Measurements from ENCODE around the gene TMEM121.
"Not testable (repeated sequence)": the region's sequence is repeated elsewhere in the genome, so short reads cannot be mapped to it uniquely, and the experiment has no call there.

DNA sequence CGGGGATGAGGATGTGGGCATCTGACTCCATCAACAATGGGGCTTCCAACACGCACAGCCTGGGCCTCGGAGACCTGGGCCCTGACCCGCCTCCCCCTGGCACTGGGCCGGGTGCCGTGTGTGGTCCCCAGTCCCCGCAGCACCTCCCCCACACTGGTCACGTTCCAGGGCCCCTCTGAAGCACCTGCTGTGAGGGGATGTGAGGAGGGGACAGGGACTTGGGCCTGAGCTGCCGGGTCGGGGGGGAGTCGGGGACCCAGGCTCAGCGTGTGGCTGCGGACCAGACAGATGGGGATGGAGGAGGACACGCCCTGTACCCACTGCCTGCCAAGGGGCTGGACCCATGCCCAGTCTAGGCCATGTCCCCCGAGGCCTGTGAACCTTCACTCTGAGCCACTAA lies 45.7 kb downstream of the TMEM121 start:
- TF ChIP-seq, protein P1, sequence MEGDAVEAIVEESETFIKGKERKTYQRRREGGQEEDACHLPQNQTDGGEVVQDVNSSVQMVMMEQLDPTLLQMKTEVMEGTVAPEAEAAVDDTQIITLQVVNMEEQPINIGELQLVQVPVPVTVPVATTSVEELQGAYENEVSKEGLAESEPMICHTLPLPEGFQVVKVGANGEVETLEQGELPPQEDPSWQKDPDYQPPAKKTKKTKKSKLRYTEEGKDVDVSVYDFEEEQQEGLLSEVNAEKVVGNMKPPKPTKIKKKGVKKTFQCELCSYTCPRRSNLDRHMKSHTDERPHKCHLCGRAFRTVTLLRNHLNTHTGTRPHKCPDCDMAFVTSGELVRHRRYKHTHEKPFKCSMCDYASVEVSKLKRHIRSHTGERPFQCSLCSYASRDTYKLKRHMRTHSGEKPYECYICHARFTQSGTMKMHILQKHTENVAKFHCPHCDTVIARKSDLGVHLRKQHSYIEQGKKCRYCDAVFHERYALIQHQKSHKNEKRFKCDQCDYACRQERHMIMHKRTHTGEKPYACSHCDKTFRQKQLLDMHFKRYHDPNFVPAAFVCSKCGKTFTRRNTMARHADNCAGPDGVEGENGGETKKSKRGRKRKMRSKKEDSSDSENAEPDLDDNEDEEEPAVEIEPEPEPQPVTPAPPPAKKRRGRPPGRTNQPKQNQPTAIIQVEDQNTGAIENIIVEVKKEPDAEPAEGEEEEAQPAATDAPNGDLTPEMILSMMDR (conservative IDR thresholded peaks at IDR 0.05), result not testable (repeated sequence)
- not testable (repeated sequence) for TF ChIP-seq EZH2 (IDR thresholded peaks at IDR 0.05; ENCODE audit: low read depth)
